ENCODE measurements around the gene CACNG4. TPM values are rescaled to one million over a fixed set of nuclear protein-coding genes. Genes with fewer than 3 reads are reported as not detected.

The CACNG4 gene
- total RNA-seq, 1 experiment from 2014 or later, result 2.4 TPM

DNA sequence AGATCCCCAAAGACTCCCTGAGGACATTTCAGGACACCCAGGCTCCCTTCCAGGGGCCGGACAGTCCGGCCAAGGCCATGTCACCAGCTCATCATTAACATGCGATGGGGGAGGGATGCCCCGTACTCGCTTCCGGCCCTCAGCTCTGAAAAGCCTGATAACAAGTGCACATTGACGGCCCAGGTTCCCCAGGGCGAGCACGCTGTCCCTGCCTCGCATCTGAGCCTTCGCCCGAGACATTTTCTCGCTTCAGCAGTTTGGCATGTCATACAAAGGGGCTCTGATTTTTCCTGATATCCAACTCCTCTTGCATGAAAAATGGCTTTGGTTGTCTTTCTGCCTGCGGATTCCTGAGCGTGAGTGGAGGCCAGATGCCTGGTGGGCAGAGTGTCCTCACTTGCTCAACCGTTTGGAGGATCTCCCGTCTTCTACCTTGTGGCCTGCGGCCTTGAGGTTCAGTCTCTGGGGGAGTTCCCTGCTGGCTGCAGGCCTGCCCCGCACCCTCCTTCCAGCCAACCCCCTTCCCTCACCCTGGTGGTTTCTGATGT, 14.1 kb downstream of the CACNG4 start:
- intact Hi-C loops (cut with micrococcal nuclease), result no loop called here

DNA sequence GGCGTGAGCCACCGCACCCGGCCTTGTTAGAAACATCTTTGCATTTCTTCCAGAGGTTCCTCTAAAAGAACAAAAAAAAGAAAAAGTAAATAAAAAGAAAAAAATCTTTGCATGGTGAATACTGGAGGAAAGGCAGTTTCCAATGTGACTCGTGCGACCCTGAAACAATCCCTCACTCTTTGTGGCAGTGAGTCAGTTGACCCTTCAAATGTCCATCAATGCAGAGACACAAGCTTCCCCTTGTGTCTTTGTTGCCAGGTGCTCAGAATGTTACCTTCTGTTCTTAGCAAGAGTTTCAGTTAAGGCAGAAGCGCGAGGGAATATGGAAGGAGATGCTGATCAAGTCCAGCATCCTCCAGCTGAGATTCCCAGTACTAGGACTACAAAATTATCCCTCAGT, 16.4 kb downstream of the CACNG4 start:
- Histone ChIP-seq H2AFZ (ENCODE audit: low read length) (no peak overlapping the region), H3K4me1 (ENCODE audit: insufficient read depth, low read length) (peaks cover 15% of the 10 kb centered on the region), H3K4me2 (ENCODE audit: low read length) (no peak overlapping the region; the same call in 1 of the 2 replicates), H3K9ac (ENCODE audit: low read length) (no peak overlapping the region), H3K27me3 (ENCODE audit: low read length) (peaks cover 14% of the 10 kb centered on the region; the same call in 1 of the 2 replicates), H3K79me2 (ENCODE audit: low read length) (no peaks in the 10 kb centered on the region), H3K4me3 (ENCODE audit: low read length) (no peak overlapping the region), H3K9me3 (ENCODE audit: low read length) (no peaks in the 10 kb centered on the region), H4K20me1 (ENCODE audit: low read length) (no peaks in the 10 kb centered on the region), H3K36me3 (ENCODE audit: low read depth, low read length) (no peaks in the 10 kb centered on the region), H3F3A (ENCODE audit: low read length, unreplicated experiment) (no peaks in the 10 kb centered on the region), H3K9me2 (replicated peaks; ENCODE audit: low read length) (no peaks in the 10 kb centered on the region), H3K27ac (ENCODE audit: low read length) (peak overlapping the region; percentile 69; the same call in 1 of the 2 replicates)
- intact Hi-C loops (cut with micrococcal nuclease), result no loop called here
- peak; percentile 64 for DNase-seq
- 0 out of 2 replicates have a peak, but pooled peaks have one; percentile 6 for ATAC-seq
- TF ChIP-seq EZH2 (IDR thresholded peaks at IDR 0.05; ENCODE audit: low read length, unreplicated experiment) (no peak), EZH2phosphoT487 (IDR thresholded peaks at IDR 0.05; ENCODE audit: borderline replicate concordance, low read length) (no peak)
- TF ChIP-seq, protein P1, sequence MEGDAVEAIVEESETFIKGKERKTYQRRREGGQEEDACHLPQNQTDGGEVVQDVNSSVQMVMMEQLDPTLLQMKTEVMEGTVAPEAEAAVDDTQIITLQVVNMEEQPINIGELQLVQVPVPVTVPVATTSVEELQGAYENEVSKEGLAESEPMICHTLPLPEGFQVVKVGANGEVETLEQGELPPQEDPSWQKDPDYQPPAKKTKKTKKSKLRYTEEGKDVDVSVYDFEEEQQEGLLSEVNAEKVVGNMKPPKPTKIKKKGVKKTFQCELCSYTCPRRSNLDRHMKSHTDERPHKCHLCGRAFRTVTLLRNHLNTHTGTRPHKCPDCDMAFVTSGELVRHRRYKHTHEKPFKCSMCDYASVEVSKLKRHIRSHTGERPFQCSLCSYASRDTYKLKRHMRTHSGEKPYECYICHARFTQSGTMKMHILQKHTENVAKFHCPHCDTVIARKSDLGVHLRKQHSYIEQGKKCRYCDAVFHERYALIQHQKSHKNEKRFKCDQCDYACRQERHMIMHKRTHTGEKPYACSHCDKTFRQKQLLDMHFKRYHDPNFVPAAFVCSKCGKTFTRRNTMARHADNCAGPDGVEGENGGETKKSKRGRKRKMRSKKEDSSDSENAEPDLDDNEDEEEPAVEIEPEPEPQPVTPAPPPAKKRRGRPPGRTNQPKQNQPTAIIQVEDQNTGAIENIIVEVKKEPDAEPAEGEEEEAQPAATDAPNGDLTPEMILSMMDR (conservative IDR thresholded peaks at IDR 0.05; ENCODE audit: low read depth, low read length), result no peak
- BruUV-seq (replicated peaks), result no TSS peak
- POLR2A ChIA-PET (ENCODE audit: unreplicated experiment), result interaction anchor here (0.6 kb wide), 1 partner anchor 1473 kb away, joined by 7 read pairs; no protein-coding TSS in a partner anchor
- CTCF ChIA-PET, result no interaction called here

More for the DNA sequence above, 14.1 kb downstream of the CACNG4 start:
- no peak overlapping the region for H2AFZ ChIP-seq (ENCODE audit: low read length)
- H3K9me3 ChIP-seq (ENCODE audit: low read length), result no peaks in the 10 kb centered on the region
- ChIA-PET POLR2A (ENCODE audit: unreplicated experiment) (no interaction called here), CTCF (no interaction called here)
- no peak overlapping the region for H3K4me2 ChIP-seq (ENCODE audit: low read length)
- TF ChIP-seq EZH2 (IDR thresholded peaks at IDR 0.05; ENCODE audit: low read length, unreplicated experiment) (no peak), EZH2phosphoT487 (IDR thresholded peaks at IDR 0.05; ENCODE audit: borderline replicate concordance, low read length) (no peak)
- TF ChIP-seq, protein P1 (conservative IDR thresholded peaks at IDR 0.05; ENCODE audit: low read depth, low read length), result no peak
- peaks cover 15% of the 10 kb centered on the region for H3K4me1 ChIP-seq (ENCODE audit: insufficient read depth, low read length)
- H3K27me3 ChIP-seq (ENCODE audit: low read length), result no peaks in the 10 kb centered on the region
- no peak overlapping the region for H3K4me3 ChIP-seq (ENCODE audit: low read length)
- ATAC-seq, result no peak
- no peaks in the 10 kb centered on the region for H3K9me2 ChIP-seq (replicated peaks; ENCODE audit: low read length)
- no peaks in the 10 kb centered on the region for H4K20me1 ChIP-seq (ENCODE audit: low read length)
- H3K79me2 ChIP-seq (ENCODE audit: low read length), result no peaks in the 10 kb centered on the region
- no peaks in the 10 kb centered on the region for H3K36me3 ChIP-seq (ENCODE audit: low read depth, low read length)
- no peak overlapping the region for H3K9ac ChIP-seq (ENCODE audit: low read length)
- H3F3A ChIP-seq (ENCODE audit: low read length, unreplicated experiment), result no peaks in the 10 kb centered on the region
- no TSS peak for BruUV-seq (replicated peaks)
- no peak for DNase-seq
- H3K27ac ChIP-seq (ENCODE audit: low read length), result no peak overlapping the region

DNA sequence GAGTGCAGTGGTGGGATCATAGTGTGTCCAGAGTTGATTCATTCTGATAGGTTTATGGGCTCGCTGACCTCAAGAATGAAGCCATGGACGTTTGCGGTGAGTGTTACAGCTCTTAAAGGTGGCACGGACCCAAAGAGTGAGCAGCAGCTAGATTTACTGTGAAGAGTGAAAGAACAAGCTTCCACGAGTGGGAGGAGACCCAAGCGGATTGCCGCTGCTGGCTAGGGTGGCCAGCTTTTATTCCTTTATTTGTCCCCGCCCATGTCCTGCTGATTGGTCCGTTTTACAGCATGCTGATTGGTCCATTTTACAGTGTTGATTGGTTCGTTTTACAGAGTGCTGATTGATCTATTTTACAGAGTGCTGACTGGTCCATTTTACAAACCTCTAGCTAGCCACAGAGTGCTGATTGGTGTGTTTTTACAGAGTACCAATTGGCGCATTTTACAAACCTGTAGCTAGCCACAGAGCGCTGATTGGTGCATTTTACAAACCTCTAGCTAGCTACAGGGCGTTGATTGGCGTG, 17.5 kb downstream of the CACNG4 start:
- H3K9me2 ChIP-seq (replicated peaks; ENCODE audit: low read length), result no peaks in the 10 kb centered on the region
- H3K27ac ChIP-seq (ENCODE audit: low read length), result no peak overlapping the region
- no peaks in the 10 kb centered on the region for H3K36me3 ChIP-seq (ENCODE audit: low read depth, low read length)
- no peak overlapping the region for H2AFZ ChIP-seq (ENCODE audit: low read length)
- CTCF ChIA-PET, result no interaction called here
- peaks cover 15% of the 10 kb centered on the region for H3K4me1 ChIP-seq (ENCODE audit: insufficient read depth, low read length)
- H4K20me1 ChIP-seq (ENCODE audit: low read length), result no peaks in the 10 kb centered on the region
- BruUV-seq (replicated peaks), result no TSS peak
- H3K4me3 ChIP-seq (ENCODE audit: low read length), result no peak overlapping the region
- TF ChIP-seq EZH2phosphoT487 (IDR thresholded peaks at IDR 0.05; ENCODE audit: borderline replicate concordance, low read length) (no peak), EZH2 (IDR thresholded peaks at IDR 0.05; ENCODE audit: low read length, unreplicated experiment) (no peak)
- TF ChIP-seq, protein P1 (conservative IDR thresholded peaks at IDR 0.05; ENCODE audit: low read depth, low read length), result no peak
- H3K9ac ChIP-seq (ENCODE audit: low read length), result no peak overlapping the region
- H3K27me3 ChIP-seq (ENCODE audit: low read length), result peaks cover 22% of the 10 kb centered on the region; the same call in 1 of the 2 replicates
- H3K4me2 ChIP-seq (ENCODE audit: low read length), result no peak overlapping the region
- intact Hi-C loops (cut with micrococcal nuclease), result no loop called here
- no peak for ATAC-seq
- no peaks in the 10 kb centered on the region for H3K9me3 ChIP-seq (ENCODE audit: low read length)
- no peaks in the 10 kb centered on the region for H3F3A ChIP-seq (ENCODE audit: low read length, unreplicated experiment)
- POLR2A ChIA-PET (ENCODE audit: unreplicated experiment), result no interaction called here
- DNase-seq, result no peak
- no peaks in the 10 kb centered on the region for H3K79me2 ChIP-seq (ENCODE audit: low read length)
